ENCODE data around the gene NSG1. TPM values are rescaled to one million over a fixed set of nuclear protein-coding genes. Genes with fewer than 3 reads are reported as not detected.

The NSG1 gene
- total RNA-seq, 2 donors from 2014 or later: 17.1 to 88.8 TPM

- peaks cover 3% of the 10 kb centered on the region for H3K27me3 ChIP-seq (replicated peaks; ENCODE audit: insufficient read depth)
- H3K9me3 ChIP-seq: no peaks in the 10 kb centered on the region
- TF ChIP-seq POLR2AphosphoS5 (IDR thresholded peaks at IDR 0.05): no peak
- TF ChIP-seq CTCF (IDR thresholded peaks at IDR 0.05): no peak
- TF ChIP-seq POLR2A (IDR thresholded peaks at IDR 0.05): no peak
- intact Hi-C loops (cut with DNase I): no loop called here
- H3K27ac ChIP-seq: no peak overlapping the region
- no peaks in the 10 kb centered on the region for H3K36me3 ChIP-seq
- no peaks in the 10 kb centered on the region for H3K4me1 ChIP-seq (replicated peaks)
- no peak overlapping the region for H3K4me3 ChIP-seq
- 32% methylated on average over 1 of the region's 1 CpG for WGBS
- no peak for DNase-seq (ENCODE audit: low spot score)
Measured at GRCh38 chr4:4355302-4355701, 31.6 kb upstream of the NSG1 start.

DNA sequence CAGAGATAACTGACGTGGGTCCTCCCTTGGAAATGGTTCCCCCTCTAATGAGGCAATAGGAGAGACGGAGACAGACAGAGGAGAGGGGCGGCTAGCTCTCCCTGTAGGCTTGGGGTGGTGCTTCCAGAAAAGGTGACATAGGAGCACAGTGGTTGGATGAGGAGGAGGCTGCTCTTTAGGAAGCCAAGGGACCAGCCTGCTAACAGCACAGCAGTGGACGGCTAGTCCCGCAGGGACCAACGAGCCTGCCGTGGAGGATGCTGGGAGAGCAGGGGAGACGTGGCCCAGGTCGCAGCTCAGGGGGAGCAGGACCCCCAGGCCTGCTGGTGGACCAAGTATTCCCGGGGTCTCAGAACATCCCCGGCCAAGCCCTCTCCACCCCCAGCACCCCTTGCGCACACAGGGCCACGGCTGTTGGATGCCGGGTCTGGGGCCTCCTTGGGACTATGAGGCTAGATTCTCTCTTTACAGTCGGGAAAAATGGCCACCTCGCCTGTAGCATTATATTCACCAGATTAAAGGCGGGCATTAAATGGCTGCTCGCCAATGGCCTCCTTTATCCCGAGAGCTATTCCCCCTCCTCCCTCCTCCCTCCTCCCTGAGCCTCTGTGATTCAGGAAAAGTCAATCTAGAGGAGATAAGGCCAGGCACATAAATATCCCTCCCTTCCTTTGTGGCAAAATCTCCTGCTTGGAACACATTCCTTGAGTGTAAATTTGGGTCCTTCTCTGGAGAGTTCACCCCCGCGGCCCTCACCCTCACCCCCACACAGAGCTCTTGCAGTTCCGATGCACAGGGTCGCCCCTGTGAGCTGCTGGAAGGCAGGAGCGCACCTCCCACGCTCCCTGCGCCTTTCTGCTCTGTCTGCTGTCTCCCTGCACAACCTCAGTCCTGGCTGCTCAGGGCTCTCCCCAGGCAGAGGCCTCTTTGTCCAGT, 30.5 kb upstream of the NSG1 start:
- 69% methylated on average over 26 of the region's 26 CpGs for WGBS
- no peak for DNase-seq (ENCODE audit: low spot score)
- TF ChIP-seq CTCF (IDR thresholded peaks at IDR 0.05) (no peak), POLR2AphosphoS5 (IDR thresholded peaks at IDR 0.05) (no peak), POLR2A (IDR thresholded peaks at IDR 0.05) (no peak)
- no peak overlapping the region for H3K27ac ChIP-seq
- H3K9me3 ChIP-seq: no peaks in the 10 kb centered on the region
- no peak overlapping the region for H3K4me3 ChIP-seq
- H3K27me3 ChIP-seq (replicated peaks; ENCODE audit: insufficient read depth): peaks cover 3% of the 10 kb centered on the region
- no peaks in the 10 kb centered on the region for H3K4me1 ChIP-seq (replicated peaks)
- H3K36me3 ChIP-seq: no peaks in the 10 kb centered on the region
- intact Hi-C loops (cut with DNase I): no loop called here

DNA sequence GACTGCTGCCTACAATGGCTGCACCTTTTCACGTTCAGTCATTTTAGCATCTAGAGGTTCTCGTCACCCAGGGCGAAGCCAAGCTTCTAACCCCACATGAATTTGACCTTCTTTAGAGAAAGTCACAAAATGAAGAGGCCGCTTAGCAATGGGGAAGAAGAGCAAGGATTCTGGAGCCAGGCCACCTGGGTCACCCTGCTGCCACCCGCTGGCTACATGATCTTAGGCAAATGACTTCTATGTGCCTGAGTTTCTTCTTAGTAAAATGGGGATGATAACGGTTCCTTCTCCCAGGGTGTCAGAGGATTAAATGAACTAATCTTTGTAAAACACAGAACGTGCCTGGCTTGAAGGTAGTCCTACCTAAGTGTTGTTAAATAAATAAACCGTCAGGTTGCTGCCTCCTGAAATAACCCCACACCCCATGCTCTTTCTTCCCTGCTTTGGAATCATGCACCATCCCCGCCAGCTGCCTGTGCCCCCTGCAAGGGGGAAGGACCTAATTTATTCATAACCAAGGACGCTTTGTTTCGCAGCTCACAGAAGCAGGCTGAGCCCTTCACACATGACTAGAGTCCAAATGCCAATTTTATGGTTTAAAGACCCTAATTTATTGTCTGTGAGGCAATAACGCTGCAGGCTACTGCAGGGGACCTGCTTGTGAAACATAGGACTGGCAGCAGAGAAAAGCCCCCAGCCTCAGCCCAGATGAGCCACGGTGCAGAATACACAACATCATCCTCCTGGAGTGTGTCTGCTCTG, 28.6 kb upstream of the NSG1 start:
- no peaks in the 10 kb centered on the region for H3K9me3 ChIP-seq
- no peak overlapping the region for H3K4me3 ChIP-seq
- no peak for TF ChIP-seq POLR2A (IDR thresholded peaks at IDR 0.05)
- TF ChIP-seq POLR2AphosphoS5 (IDR thresholded peaks at IDR 0.05): no peak
- TF ChIP-seq CTCF (IDR thresholded peaks at IDR 0.05): no peak
- no peaks in the 10 kb centered on the region for H3K4me1 ChIP-seq (replicated peaks)
- intact Hi-C loops (cut with DNase I): no loop called here
- no peaks in the 10 kb centered on the region for H3K36me3 ChIP-seq
- H3K27ac ChIP-seq: no peak overlapping the region
- peaks cover 3% of the 10 kb centered on the region for H3K27me3 ChIP-seq (replicated peaks; ENCODE audit: insufficient read depth)
- 46% methylated on average over 13 of the region's 13 CpGs for WGBS
- DNase-seq (ENCODE audit: low spot score): no peak

GRCh38 chr4:4361883-4362282, 25.0 kb upstream of the NSG1 start:
- Histone ChIP-seq H3K4me3 (no peak overlapping the region), H3K27ac (no peak overlapping the region), H3K27me3 (replicated peaks; ENCODE audit: insufficient read depth) (no peaks in the 10 kb centered on the region), H3K36me3 (no peaks in the 10 kb centered on the region), H3K9me3 (no peaks in the 10 kb centered on the region), H3K4me1 (replicated peaks) (no peaks in the 10 kb centered on the region)
- WGBS: 82% methylated on average over 8 of the region's 8 CpGs
- no peak for TF ChIP-seq POLR2A (IDR thresholded peaks at IDR 0.05)
- TF ChIP-seq CTCF (IDR thresholded peaks at IDR 0.05): no peak
- no peak for TF ChIP-seq POLR2AphosphoS5 (IDR thresholded peaks at IDR 0.05)
- DNase-seq (ENCODE audit: low spot score): no peak
- intact Hi-C loops (cut with DNase I): no loop called here
